ENCODE measurements around the gene ACSL3.
"Not testable (repeated sequence)": the region's sequence is repeated elsewhere in the genome, so short reads cannot be mapped to it uniquely, and the experiment has no call there.

ACSL3 gene

DNA sequence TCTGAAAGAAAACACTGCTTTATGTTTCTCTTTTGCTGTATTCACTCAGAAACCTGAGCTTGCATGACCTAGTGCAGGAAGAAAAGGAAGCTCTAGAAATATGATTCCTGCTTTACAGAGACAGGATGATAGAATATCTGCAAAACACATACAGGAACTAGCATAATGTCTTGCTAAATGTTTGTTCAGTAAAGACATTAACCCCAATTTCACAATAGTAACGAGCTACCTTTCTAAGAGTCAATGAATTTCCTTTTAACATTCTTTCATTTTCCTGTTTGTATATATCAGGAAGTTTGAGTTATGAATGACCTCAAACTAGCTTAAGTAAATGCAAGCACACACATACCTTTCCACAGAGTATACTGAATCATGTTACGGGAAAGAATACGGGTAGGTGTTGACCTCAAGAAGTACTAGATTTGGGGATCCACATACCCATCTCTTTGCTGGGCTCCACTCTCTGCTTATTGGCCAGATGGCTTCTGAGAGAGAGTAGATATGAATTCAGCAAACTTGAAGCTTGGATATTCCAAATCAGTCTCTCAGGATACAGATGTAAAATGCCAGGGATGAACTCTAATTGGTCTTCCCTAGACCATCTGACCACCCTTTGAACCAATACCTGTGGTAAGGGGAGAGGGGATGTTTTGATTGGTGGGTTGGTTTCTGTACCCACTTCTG, 18.2 kb upstream of the ACSL3 start:
- ATAC-seq (no peak), DNase-seq (ENCODE audit: low spot score in 2 of 2) (no peak)
- Mint-ChIP-seq H3K36me3 (no peaks in the 10 kb centered on the region), H3K4me3 (no peak overlapping the region), H3K9me3 (no peaks in the 10 kb centered on the region), H3K4me1 (peaks cover 11% of the 10 kb centered on the region), H3K27ac (no peak overlapping the region)

DNA sequence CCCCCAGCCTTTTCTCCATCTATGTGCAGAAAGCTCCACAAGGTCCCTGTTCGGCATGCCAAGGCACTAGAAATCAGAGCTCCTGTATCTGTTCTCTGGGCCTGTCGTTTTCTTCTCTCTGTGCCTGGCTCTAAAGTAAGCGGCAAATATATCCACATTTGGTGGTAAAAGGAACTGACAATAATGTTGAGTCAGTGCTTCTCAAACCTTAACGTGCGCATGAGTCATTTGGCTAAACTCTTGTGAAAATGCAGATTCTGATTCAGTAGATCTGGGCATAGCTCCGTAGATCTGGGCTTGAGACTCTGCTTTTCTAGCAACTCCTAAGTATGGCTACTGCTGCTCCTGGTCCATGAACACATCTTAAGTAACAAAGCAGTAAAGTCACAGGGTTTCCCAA, 16.5 kb upstream of the ACSL3 start:
- H3K27ac Mint-ChIP-seq: no peak overlapping the region
- ATAC-seq (peak; percentile 83), DNase-seq (ENCODE audit: low spot score in 2 of 2) (no peak)
- H3K4me1 Mint-ChIP-seq: peaks cover 11% of the 10 kb centered on the region
- no peak overlapping the region for H3K4me3 Mint-ChIP-seq
- no peaks in the 10 kb centered on the region for H3K9me3 Mint-ChIP-seq
- no peaks in the 10 kb centered on the region for H3K36me3 Mint-ChIP-seq

DNA sequence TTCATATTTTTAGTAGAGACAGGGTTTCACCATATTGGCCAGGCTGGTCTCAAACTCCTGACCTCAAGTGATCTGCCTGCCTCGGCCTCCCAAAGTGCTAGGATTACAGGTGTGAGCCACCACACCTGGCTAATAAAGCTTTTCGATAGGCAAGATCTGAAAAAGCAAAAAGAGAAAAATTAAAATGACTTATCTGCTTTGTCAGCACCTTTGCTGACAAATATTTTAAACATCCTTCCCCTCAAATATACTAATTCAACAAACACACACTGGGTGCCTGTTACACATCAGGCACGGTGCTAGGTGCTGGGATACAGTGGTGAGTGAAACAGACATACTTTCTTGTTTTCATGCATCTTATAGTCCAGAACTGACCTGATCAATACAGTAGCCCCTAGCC, 15.5 kb upstream of the ACSL3 start:
- ATAC-seq; H3K4me3 Mint-ChIP-seq; DNase-seq (ENCODE audit: low spot score in 2 of 2); H3K36me3 Mint-ChIP-seq; H3K4me1 Mint-ChIP-seq; H3K9me3 Mint-ChIP-seq; H3K27ac Mint-ChIP-seq: not testable (repeated sequence)

DNA sequence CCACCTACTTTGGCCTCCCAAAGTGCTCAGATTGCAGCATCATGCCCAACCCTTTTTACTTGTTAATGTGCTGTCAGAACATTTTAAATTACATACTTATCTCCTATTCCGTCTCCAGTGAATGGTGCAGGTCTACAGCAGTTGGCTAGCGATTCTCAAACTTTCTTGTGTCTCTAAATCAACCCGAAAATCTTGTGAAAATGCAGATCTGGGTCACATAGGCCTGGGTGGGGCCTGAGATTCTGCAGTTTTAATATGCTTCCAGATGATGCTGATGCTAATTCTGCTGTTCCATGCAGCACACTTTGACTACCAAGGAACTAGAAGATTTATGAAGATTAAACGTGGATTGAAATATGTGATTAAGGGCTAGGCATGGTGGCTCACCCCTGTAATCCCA, 14.8 kb upstream of the ACSL3 start:
- ATAC-seq: no peak

DNA sequence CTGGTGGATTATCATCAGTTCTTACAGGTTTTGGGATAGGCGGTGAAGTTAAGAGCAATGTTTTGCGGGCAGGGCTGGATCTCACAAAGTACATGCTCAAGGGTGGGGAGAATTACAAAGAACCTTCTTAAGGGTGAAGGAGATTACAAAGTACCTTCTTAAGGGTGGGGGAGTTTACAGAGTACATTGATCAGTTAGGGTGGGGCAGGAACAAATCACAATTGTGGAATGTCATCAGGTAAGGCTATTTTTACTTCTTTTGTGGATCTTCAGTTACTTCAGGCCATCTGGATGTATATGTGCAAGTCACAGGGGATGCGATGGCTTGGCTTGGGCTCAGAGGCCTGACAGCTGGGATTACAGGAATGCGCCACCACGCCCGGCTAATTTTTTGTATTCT, 12.8 kb upstream of the ACSL3 start:
- H3K4me3 Mint-ChIP-seq; DNase-seq (ENCODE audit: low spot score in 2 of 2); H3K4me1 Mint-ChIP-seq; ATAC-seq; H3K9me3 Mint-ChIP-seq; H3K27ac Mint-ChIP-seq; H3K36me3 Mint-ChIP-seq: not testable (repeated sequence)

More for the DNA sequence above, 14.8 kb upstream of the ACSL3 start:
- Mint-ChIP-seq H3K36me3 (no peaks in the 10 kb centered on the region), H3K4me1 (peaks cover 5% of the 10 kb centered on the region), H3K9me3 (no peaks in the 10 kb centered on the region), H3K27ac (no peak overlapping the region), H3K4me3 (no peak overlapping the region)
- DNase-seq (ENCODE audit: low spot score in 2 of 2): no peak

DNA sequence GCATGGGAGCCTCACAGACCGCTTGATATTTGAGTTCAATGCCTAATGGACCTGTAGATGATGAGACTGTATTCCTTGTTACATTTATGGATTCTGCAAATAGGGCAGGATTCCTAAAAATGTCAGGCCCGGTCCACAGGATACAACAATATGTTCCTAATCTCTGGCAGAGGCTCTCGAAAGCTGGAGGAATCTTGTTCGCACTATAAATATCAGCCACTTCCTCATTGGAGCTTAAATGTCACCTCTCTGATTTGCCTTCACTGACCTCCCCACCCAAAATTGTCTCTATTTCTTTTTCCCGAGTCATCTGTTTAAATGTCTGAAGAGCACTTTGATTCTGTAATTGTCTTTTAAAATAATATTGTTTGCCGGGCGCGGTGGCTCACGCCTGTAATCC, 12.0 kb upstream of the ACSL3 start:
- H3K4me1 Mint-ChIP-seq: peaks cover 5% of the 10 kb centered on the region
- DNase-seq (ENCODE audit: low spot score in 2 of 2): no peak
- no peak overlapping the region for H3K27ac Mint-ChIP-seq
- no peak for ATAC-seq
- H3K36me3 Mint-ChIP-seq: no peaks in the 10 kb centered on the region
- no peak overlapping the region for H3K4me3 Mint-ChIP-seq
- no peaks in the 10 kb centered on the region for H3K9me3 Mint-ChIP-seq

DNA sequence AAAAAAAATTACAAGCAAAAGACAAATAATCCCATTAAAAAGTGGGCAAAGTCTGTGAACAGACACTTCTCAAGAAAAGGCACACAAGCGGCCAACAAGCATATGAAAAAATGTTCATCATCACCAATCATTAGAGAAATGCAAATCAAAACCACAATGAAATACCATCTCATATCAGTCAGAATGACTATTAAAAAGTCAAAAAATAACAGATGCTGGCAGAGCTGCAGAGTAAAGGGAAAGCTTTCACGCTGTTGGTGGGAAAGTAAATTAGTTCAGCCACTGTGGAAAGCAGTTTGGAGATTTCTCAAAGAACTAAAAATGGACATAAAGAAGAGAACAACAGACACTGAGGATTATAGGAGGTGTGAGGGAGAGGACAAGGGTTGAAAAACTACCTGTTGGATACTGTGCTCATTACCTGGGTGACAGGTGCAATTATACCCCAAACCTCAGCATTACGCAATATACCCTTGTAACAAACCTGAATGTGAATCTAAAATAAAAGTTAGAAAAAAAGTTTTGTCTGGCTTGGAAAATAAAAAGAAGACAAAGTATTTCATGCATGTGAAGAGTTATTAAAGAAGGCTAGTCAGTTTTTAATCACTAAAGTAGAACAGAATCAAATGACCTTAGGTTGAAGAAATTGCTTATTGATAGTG, 8.7 kb upstream of the ACSL3 start:
- no peak overlapping the region for H3K4me3 Mint-ChIP-seq
- H3K9me3 Mint-ChIP-seq: no peaks in the 10 kb centered on the region
- no peak overlapping the region for H3K27ac Mint-ChIP-seq
- no peak for DNase-seq (ENCODE audit: low spot score in 2 of 2)
- no peak for ATAC-seq
- no peaks in the 10 kb centered on the region for H3K36me3 Mint-ChIP-seq
- H3K4me1 Mint-ChIP-seq: no peaks in the 10 kb centered on the region

DNA sequence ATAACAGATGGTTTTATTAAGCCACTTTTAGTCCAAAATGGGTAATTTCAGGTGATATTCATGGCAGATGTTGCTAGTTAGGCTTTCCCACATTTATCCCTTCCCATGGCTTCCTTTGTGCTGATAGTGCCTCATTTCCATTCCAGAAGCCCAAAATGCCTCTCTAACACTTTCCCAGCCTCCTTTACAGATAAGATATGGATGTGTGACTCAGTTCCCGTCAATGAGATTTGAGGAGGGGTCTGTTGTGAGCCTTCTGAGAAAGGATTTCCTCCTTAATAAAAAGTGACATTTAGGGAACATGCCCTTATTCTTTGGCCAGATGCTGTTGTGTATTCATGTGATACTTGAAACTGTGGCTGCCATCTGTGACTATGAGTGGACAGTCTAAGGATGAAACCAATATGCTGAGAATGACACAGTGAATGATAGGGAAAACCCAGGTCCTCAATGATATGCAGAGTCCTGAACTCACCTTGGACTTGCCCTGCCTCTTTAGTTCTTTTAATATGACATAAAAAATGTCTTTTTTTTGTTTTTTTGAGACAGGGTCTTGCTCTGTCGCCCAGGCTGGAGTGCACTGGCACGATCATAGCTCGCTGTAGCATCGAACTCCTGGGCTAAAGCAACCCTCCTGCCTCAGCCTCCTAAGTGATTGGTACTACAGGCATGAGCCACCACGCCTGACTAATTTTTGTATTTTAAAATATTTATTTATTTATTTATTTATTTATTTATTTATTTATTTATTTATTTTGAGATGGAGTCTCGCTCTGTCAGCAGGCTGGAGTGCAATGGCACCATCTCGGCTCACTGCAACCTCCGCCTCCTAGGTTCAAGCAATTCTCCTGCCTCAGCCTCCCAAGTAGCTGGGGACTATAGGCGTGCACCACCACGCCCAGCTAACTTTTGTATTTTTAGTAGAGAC, 5.8 kb upstream of the ACSL3 start:
- DNase-seq (ENCODE audit: low spot score in 2 of 2): no peak
- Mint-ChIP-seq H3K9me3 (no peaks in the 10 kb centered on the region), H3K4me1 (no peaks in the 10 kb centered on the region), H3K4me3 (no peak overlapping the region), H3K27ac (no peak overlapping the region), H3K36me3 (no peaks in the 10 kb centered on the region)
- ATAC-seq: peak; percentile 55

DNA sequence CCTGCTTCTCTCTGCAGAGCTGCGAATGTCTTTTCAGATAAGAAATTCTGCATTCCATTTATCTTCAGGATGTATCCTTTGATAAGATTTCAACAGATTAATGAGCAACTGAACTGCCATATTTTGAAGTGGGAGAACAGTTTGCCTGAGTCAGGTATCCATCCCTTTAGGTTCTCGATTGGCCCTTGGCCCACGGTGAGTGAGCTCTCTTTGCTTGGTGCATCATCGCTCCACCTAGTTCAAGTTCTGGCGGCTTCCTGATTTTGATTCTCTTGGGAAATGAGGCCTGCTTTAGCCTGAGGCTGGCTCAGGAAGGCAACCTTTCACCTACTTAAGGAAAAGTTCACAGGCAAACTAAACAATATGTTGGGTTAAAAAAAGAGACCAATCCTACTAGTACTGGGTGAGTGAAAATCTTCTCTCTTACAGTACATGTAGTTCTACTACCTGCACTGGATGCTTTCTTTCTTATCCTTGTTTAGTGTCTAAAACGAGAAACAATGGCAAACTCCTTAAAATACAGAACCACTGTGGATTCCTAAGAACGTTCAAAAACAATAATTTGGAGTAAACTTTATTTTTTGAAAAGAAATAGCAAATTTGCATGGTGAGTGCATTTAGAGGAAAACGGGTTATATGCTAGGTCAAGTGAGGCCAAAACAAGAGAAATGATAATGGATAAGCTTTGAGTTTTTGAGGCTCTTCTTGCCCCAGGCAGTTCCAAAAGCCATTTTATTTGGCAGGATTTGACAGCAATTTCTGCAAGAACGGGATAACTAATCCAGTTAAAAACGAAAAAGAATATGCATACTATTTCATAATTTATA, 837 bp upstream of the ACSL3 start:
- H3K27ac Mint-ChIP-seq: no peak overlapping the region
- no peak overlapping the region for H3K4me3 Mint-ChIP-seq
- H3K4me1 Mint-ChIP-seq: no peaks in the 10 kb centered on the region
- no peak for DNase-seq (ENCODE audit: low spot score in 2 of 2)
- ATAC-seq: no peak
- H3K9me3 Mint-ChIP-seq: no peaks in the 10 kb centered on the region
- H3K36me3 Mint-ChIP-seq: peaks cover 6% of the 10 kb centered on the region

DNA sequence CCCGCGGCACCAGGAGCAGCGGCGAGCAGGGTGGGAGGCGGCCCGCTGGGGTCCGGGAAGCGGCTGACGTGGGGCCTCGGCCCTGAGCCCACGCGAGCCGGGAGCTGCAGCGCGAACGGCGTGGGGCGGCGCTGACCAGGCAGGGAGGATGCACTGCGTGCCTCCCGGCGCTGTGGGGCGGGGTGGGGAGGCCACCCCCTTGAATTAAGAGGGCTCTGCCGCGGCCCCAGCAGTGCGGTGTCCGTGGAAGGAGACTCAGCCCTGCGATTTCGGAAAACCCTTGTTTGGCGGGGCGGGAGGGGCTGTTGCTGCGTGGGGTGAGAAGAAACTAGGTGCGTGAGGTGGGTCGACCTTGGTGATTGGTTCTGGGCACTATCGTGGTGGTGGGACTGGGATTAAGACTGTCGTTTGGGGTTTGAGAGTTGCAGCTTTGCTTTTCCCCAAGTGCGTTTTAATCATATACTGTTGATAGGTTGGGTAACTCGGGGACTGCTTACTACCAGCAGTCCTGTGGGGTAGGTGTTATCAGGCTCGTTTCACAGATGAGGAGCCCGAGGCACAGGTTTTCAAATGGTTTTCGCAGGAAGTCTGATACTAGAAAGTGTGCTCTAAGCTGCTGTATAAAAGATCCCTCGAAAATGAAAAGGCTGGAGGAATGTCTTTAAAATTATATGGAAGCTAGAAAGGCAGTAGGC, 722 bp downstream of the ACSL3 start:
- H3K4me3 Mint-ChIP-seq: no peak overlapping the region
- H3K4me1 Mint-ChIP-seq: peaks cover 6% of the 10 kb centered on the region
- DNase-seq (ENCODE audit: low spot score in 2 of 2): peak; percentile 12 to 65
- no peaks in the 10 kb centered on the region for H3K9me3 Mint-ChIP-seq
- H3K27ac Mint-ChIP-seq: no peak overlapping the region
- ATAC-seq: peak; percentile 64
- H3K36me3 Mint-ChIP-seq: peaks cover 6% of the 10 kb centered on the region

DNA sequence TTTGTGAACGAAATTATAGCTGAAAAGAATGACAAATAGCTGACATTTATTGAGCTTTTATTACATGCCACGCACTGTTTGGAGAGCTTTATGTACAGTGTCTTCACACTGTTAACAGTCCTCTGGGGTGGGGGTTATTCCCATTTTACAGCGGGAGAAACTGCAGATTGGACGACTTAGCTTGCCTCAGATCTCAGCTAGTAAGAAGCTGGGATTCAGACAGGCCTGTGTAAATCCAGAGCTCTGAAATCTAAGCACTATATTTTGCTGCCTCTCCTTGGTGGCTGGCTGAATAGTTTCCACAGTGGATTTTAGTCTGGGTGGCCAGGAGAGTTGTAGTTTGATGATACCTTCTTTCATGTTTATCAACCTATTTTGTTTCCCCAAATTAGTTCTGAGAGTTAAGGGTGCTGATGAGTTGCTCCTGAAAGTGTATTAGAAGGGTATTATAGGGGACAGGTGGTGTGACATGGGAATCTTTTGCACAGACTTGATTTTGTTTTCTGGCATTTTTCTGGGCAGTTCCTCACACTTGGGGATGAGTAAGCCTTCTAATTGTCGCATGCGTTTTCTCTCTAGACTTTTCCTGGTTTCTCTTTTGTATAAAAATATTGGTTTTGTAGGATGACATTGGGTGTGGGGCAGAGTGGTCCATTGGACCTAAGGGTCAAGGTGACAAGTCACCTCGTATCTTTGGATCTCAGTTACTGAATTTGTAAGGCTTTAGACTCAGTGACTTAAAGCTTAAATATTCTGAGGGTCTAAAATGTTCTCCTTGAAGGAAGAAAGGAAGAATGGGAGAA, 1.5 kb downstream of the ACSL3 start:
- Mint-ChIP-seq H3K4me1 (peaks cover 7% of the 10 kb centered on the region), H3K36me3 (peaks cover 6% of the 10 kb centered on the region), H3K9me3 (no peaks in the 10 kb centered on the region), H3K4me3 (no peak overlapping the region), H3K27ac (no peak overlapping the region)
- peak in 1 of 2 donors; percentile 41 for DNase-seq (ENCODE audit: low spot score in 2 of 2)
- ATAC-seq: no peak

DNA sequence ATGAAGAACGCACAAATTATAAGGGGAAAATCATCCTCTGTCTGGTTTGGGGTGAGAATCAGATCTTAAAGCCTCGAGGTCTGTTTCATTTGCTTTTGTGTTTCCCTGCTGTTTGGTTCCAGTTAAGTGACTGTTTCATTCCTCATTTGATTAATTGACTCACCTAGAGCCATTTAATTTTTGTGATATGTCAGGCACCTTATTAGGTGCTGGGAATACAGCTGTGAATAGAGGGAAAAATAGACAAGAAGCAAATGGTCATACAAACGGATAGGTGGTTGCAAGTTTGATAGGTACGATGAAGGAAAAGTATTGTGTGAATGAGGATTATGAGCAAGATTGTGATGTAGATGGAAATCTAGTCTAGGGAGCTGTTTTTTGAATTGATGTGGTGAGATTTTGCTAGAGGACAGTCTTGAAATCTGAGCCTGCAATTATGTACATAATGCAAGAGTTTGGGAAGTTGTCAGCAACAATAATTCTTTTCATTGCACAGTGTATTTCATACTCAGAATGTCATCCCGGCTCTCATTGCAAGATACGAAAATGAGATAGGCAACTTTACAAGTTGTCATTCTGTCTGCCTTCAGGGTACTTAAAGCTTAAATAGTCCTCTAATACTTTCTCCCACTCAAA, 2.2 kb downstream of the ACSL3 start:
- Mint-ChIP-seq H3K9me3 (no peaks in the 10 kb centered on the region), H3K36me3 (peaks cover 6% of the 10 kb centered on the region), H3K4me1 (peaks cover 12% of the 10 kb centered on the region), H3K4me3 (no peak overlapping the region), H3K27ac (no peak overlapping the region)
- ATAC-seq (no peak), DNase-seq (ENCODE audit: low spot score in 2 of 2) (peak in 1 of 2 donors; percentile 2)

DNA sequence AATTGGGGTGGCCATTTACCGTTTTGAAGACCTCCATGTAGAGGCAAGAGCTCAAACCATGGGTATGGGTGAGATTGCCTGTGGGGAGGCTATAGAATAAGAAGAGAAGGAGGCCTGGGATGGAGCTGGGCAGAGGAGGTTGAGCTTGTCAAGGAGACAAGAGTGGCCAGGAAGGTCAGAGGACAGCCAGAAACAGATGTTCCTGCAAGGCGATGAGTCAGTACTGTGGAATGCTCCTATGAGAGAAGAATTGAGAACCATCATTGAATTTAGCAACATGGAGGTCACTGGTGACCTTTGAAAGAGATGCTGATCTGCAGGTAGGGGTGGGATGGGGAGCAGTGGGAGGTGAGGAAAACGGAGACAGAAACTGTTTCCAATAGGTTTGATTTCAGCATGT, 3.5 kb downstream of the ACSL3 start:
- DNase-seq (ENCODE audit: low spot score in 2 of 2): no peak
- Mint-ChIP-seq H3K4me3 (no peak overlapping the region), H3K36me3 (peaks cover 6% of the 10 kb centered on the region), H3K9me3 (no peaks in the 10 kb centered on the region), H3K4me1 (peaks cover 12% of the 10 kb centered on the region), H3K27ac (no peak overlapping the region)
- ATAC-seq: no peak
